ENCODE results near the gene RUFY1. TPM values are rescaled to one million over a fixed set of nuclear protein-coding genes. Genes with fewer than 3 reads are reported as not detected.

RUFY1 gene
- total RNA-seq, 1 donor, result 53.0 TPM

- DNase-seq (ENCODE audit: low read depth), result no peak
- H3K4me3 ChIP-seq (ENCODE audit: low read depth, low read length), result no peak overlapping the region
- no peak for TF ChIP-seq CTCF (IDR thresholded peaks at IDR 0.05; ENCODE audit: insufficient read depth, low read length)
These were observed 18.4 kb downstream of the RUFY1 start for GRCh38 chr5:179568721-179569120.

- DNase-seq (ENCODE audit: low read depth), result no peak
- no peak overlapping the region for H3K4me3 ChIP-seq (ENCODE audit: low read depth, low read length)
- TF ChIP-seq CTCF (IDR thresholded peaks at IDR 0.05; ENCODE audit: insufficient read depth, low read length), result no peak
These were observed 22.0 kb downstream of the RUFY1 start for GRCh38 chr5:179572386-179572785.

- no peak for DNase-seq (ENCODE audit: low read depth)
- no peak overlapping the region for H3K4me3 ChIP-seq (ENCODE audit: low read depth, low read length)
- no peak for TF ChIP-seq CTCF (IDR thresholded peaks at IDR 0.05; ENCODE audit: insufficient read depth, low read length)
These were observed 27.1 kb downstream of the RUFY1 start for GRCh38 chr5:179577286-179577960.

GRCh38 chr5:179585941-179586401, 35.6 kb downstream of the RUFY1 start:
- no peak overlapping the region for H3K4me3 ChIP-seq (ENCODE audit: low read depth, low read length)
- no peak for TF ChIP-seq CTCF (IDR thresholded peaks at IDR 0.05; ENCODE audit: insufficient read depth, low read length)
- no peak for DNase-seq (ENCODE audit: low read depth)

GRCh38 chr5:179588166-179588565, 37.8 kb downstream of the RUFY1 start:
- no peak for DNase-seq (ENCODE audit: low read depth)
- TF ChIP-seq CTCF (IDR thresholded peaks at IDR 0.05; ENCODE audit: insufficient read depth, low read length), result no peak
- no peak overlapping the region for H3K4me3 ChIP-seq (ENCODE audit: low read depth, low read length)

GRCh38 chr5:179595916-179596315, 45.6 kb downstream of the RUFY1 start:
- no peak for DNase-seq (ENCODE audit: low read depth)
- no peak for TF ChIP-seq CTCF (IDR thresholded peaks at IDR 0.05; ENCODE audit: insufficient read depth, low read length)
- H3K4me3 ChIP-seq (ENCODE audit: low read depth, low read length), result no peak overlapping the region

GRCh38 chr5:179596421-179596820, 46.1 kb downstream of the RUFY1 start:
- TF ChIP-seq CTCF (IDR thresholded peaks at IDR 0.05; ENCODE audit: insufficient read depth, low read length), result no peak
- DNase-seq (ENCODE audit: low read depth), result no peak
- no peak overlapping the region for H3K4me3 ChIP-seq (ENCODE audit: low read depth, low read length)
